ENCODE measurements around the gene PCNA.
"Not testable (repeated sequence)": the region's sequence is repeated elsewhere in the genome, so short reads cannot be mapped to it uniquely, and the experiment has no call there.

Gene PCNA

GRCh38 chr20:5096463-5096862 is 23.3 kb downstream of the PCNA start:
- no peak for DNase-seq (ENCODE audit: low read depth)

GRCh38 chr20:5095931-5096330 is 23.8 kb downstream of the PCNA start:
- no peak for DNase-seq (ENCODE audit: low read depth)

GRCh38 chr20:5095454-5095853 is 24.3 kb downstream of the PCNA start:
- no peak for DNase-seq (ENCODE audit: low read depth)

GRCh38 chr20:5092765-5093339 is 26.9 kb downstream of the PCNA start:
- DNase-seq (ENCODE audit: low read depth): no peak

- DNase-seq (ENCODE audit: low read depth): no peak
These were observed 27.9 kb downstream of the PCNA start for GRCh38 chr20:5091902-5092301.

GRCh38 chr20:5090191-5090590 is 29.6 kb downstream of the PCNA start:
- no peak for DNase-seq (ENCODE audit: low read depth)

GRCh38 chr20:5088688-5089087 is 31.1 kb downstream of the PCNA start:
- no peak for DNase-seq (ENCODE audit: low read depth)

GRCh38 chr20:5085380-5085779 is 34.4 kb downstream of the PCNA start:
- DNase-seq (ENCODE audit: low read depth): no peak

- DNase-seq (ENCODE audit: low read depth): no peak
These were observed 39.3 kb downstream of the PCNA start for GRCh38 chr20:5080384-5080877.

GRCh38 chr20:5078399-5078958 is 41.3 kb downstream of the PCNA start:
- peak; percentile 56 for DNase-seq (ENCODE audit: low read depth)

- no peak for DNase-seq (ENCODE audit: low read depth)
These were observed 41.9 kb downstream of the PCNA start for GRCh38 chr20:5077761-5078387.

GRCh38 chr20:5076913-5077312 is 42.8 kb downstream of the PCNA start:
- not testable (repeated sequence) for DNase-seq (ENCODE audit: low read depth)

GRCh38 chr20:5074232-5074674 is 45.5 kb downstream of the PCNA start:
- DNase-seq (ENCODE audit: low read depth): no peak

GRCh38 chr20:5073660-5074231 is 46.0 kb downstream of the PCNA start:
- no peak for DNase-seq (ENCODE audit: low read depth)

- no peak for DNase-seq (ENCODE audit: low read depth)
These were observed 46.8 kb downstream of the PCNA start for GRCh38 chr20:5072756-5073659.

GRCh38 chr20:5071942-5072341 is 47.8 kb downstream of the PCNA start:
- DNase-seq (ENCODE audit: low read depth): not testable (repeated sequence)

GRCh38 chr20:5070570-5070969 is 49.2 kb downstream of the PCNA start:
- DNase-seq (ENCODE audit: low read depth): no peak

GRCh38 chr20:5070081-5070480 is 49.7 kb downstream of the PCNA start:
- no peak for DNase-seq (ENCODE audit: low read depth)

GRCh38 chr20:5069141-5069806 is 50.5 kb downstream of the PCNA start:
- DNase-seq (ENCODE audit: low read depth): no peak

- DNase-seq (ENCODE audit: low read depth): no peak
These were observed 51.7 kb downstream of the PCNA start for GRCh38 chr20:5067877-5068645.

GRCh38 chr20:5065879-5066383 is 53.8 kb downstream of the PCNA start:
- DNase-seq (ENCODE audit: low read depth): no peak

Measured in stimulated activated CD8-positive, alpha-beta memory T cell treated with anti-CD3 and anti-CD28 coated beads, Interleukin-12 subunit alpha, Interleukin-12 subunit beta, amount 100 ng/mL, for 1 hour (primary cell).